Retina (tissue), 1 donor: ENCODE data around the gene LDLRAD3.

Experiments
- DNase-seq: peaks from one replicate; pipeline ENCODE4 v3.0.0-alpha.2; 2016

LDLRAD3 gene

DNA sequence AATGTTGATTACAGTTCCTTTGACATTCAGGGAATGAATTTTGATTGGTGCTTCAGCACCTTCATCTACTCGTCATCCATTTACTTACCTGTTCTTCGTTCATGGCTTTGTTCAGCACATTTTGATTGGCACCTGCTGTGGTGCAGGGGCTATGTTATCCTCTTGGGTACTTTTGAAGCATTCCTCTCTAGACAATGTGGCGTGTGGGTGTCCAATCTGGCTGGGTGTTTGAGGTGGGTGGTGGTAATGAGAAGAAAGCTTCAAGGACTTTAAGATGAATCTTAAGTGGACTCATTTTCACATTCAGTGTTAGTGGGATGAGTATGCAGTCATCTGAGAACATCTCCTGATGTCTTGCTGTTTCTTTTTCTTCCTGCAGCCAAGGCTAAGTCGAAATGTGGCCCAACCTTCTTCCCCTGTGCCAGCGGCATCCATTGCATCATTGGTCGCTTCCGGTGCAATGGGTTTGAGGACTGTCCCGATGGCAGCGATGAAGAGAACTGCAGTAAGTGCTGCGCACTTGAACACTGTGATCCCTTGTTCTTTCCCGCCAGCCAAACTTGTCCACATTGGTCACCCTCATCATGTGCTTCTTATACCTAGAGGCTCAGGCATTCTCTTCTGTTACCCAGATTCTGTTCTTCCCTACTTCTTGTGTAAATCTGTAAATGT lies 137.5 kb downstream of the LDLRAD3 start:
- DNase-seq = no peak

DNA sequence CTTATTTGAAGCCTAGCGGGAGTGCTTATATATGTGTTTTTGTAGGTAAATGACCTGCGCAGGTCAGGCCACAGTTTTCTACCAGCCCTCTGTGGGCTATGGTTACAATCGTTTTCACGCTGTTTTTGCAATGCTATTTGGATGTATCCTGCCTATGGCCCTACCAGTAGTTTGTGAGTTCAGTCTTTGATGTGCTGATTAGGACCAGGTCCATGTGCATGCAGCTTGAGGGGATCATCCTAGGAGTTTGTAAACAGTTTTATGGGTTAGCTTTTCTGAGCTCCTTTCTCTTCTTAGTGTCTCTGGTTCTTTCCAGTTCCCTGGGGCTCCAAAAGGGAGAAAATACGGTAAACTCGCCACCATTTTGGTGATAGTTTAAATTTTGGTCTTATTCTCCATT lies 142.5 kb downstream of the LDLRAD3 start:
- DNase-seq = no peak

DNA sequence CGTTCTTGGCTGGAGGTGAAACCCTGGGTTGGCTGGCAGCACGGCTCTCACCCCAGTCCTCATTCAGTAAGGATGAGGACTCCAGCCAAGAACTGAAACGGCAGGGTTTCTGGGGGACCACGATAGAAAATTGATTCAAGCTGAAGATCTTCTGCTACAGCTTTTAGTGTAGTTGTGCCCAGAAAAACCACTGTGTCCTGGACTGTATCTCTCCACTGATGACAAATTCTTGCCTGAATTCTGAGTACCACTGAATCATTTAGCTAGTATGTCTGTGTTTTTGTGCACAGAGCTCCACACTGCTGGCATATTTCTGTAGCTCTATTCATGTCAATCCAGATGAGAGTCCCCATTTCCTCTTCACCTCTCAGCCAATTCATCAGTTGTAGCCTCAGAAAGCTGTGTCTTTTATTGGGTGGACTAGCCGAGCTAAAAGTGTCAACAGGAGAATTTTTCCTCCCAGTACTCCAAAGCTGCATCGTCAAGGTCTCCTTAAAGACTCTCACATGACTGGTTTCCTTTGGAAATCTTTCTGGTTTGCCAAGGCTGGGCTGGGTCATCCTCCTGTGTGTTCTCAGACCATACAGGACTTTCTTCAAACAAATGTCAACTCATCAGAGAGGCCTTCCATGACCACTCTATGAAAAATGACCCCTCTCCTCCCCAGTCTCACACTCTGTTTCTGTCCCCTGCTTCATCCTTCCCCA lies 144.6 kb downstream of the LDLRAD3 start:
- DNase-seq = no peak

DNA sequence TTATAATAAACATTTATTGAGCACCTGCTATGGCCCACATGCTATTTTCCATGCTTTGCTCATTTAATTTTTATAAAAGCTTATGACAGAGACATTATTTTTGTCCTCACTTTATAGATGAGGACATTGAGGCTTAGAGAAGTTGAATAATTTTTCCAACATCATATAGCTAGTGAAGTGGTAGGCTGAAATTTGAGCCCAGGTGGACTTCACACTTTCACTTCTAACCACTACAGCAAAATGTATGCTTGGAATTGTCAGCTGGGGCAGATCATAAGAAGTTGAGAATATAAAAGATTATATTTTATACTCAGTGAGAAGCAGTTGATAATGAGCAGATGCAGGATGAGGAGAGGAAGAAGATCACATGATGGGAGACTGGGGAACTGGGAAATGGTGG lies 146.1 kb downstream of the LDLRAD3 start:
- no peak for DNase-seq

DNA sequence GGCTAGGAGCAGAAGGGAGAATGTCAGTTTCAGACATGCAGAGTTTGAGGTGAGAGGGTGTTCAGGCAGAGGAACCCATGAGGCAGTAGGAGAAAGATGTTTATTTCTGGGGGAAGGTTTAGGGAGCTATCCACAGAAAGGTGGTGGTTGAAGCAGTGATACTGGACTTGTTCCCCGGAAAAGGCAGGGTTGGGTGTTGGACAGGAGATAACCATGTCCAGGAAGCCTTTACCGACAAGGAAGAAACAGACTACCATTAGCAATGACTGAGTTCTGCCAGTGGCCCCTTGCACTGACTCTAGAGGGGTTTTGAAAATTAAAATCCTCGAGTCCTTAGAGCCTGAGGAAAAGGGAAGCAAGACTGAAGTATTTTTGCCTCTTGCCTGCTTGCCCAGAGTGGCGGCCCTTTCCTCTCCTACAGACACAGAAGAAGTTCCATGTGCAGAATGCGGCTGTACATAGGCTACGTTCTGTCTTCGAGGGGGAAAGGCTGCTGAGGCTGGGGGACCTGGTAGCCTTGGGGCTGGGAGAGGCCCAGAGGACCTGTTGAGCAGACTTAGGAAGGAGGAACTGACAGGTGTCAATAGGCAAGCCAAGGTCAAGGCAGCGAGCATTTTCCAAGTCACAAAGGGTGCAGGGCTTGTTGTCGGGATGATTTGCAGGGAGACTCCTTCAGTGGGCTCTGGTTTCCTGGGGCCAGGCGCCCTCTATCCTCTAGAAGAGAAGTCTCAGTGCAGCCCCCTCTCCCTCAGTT lies 146.7 kb downstream of the LDLRAD3 start:
- DNase-seq = no peak

DNA sequence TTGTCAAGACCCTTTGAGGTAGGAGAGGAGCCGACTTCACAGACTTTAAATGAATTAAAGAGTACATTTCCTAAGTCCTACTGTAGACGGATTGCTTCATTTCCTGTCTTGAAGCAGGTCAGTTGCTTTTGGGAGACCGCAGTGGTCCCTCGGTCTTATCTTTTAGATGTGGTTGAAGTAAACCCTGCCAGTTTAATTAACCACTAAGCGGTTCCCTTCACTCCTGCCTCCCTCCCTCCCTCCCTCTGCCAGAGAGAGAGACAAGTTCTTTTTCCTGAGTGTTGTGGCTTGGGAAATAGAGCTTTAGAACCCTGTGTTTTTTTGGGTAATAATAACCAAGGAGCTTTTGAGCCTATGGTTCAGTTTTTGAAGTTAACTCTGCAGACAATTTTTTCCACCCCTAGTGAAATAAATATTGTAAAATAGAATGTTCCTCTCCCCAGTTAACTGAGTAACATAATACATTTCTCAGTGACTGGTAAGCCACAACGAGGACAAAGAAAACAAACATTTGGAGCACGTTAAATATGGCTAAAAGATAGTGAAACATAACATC lies 147.5 kb downstream of the LDLRAD3 start:
- DNase-seq = no peak

DNA sequence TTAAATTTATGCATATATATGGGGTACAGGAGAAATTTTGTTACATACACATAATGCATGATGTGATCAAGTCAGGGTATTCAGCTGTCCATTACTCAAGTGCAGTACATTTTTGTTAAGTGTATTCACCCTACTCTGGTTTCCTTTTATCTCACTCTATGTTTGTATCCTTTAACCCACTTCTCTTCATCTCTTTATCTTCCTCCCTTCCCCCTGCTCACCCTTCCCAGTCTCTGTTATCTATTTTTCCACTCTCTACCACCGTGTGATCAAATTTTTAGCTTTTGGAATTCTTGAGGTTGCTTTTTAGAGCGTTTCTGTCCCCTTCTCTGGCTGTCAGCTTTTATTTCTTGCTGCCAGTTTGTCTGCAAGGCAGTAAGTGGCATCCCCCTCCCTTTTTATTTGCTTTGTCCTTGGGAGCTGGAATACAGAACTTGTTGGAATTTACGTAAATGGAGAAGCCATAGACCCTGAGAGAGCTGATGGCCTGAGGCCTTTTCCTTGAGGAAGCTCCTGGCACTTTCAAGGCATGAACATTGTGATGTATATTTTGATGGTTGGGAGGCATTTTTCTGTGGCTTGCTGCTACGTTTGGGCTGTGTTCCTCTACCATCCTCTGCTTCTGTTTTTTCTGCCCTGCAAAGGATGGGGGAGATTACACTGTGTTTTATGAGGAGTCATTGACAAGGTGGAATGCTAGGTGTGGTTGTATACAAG lies 148.6 kb downstream of the LDLRAD3 start:
- no peak for DNase-seq

DNA sequence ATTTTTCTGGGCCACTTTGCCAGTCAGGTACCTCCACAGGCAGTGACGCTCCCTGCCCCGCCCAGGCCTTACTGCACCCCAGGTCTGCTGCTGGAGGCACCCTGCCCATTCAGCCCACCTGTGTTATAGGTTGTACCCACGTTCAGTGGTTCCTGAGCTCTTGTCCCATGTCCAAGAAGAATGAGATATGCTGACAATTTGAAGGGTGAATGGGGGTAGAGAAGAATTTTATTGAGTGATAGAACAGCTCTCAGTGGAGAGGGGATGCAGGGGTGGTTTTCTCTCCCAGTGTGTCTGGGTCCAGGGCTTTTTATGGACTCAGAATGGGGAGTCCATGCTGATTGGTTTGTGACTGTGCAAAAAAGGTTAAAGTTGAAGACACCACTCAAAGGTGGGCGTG lies 149.7 kb downstream of the LDLRAD3 start:
- DNase-seq = no peak

DNA sequence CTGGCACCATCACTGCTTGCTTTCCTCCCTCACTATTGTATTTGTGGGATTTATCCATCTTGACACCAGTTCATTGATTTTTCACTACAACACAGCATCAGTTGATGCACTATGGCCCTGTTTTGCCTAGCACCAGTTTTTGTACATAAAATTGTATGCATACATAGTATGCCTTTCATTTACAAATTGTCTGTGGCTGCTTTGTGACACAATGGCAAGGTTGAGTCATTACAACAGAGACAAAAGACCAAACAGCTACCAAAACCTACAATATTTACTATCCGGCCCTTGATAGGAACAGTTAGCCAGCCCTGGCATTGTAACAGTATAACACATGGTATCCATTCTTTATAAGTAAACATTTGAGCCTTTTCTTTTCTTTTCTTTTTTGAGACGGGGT lies 150.3 kb downstream of the LDLRAD3 start:
- DNase-seq = no peak

DNA sequence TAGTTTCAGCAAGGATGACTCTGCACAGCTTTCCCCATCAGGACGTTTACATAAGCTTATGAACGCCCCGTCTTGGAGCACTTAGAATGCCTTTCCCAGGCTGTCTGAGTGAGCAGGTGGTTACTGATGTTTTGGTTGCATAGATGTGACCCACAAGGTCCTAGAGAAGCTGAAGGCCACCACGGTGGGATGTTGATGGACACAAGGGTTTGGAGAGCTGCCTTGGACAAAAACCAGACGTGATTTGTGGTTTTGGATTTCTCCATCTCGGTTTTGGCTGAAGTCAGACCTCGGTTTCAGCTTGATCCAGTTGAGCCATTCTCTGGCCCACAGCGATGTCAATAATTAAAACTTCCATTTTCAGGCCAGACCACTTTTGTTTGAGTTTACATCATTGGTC lies 151.9 kb downstream of the LDLRAD3 start:
- DNase-seq = no peak

DNA sequence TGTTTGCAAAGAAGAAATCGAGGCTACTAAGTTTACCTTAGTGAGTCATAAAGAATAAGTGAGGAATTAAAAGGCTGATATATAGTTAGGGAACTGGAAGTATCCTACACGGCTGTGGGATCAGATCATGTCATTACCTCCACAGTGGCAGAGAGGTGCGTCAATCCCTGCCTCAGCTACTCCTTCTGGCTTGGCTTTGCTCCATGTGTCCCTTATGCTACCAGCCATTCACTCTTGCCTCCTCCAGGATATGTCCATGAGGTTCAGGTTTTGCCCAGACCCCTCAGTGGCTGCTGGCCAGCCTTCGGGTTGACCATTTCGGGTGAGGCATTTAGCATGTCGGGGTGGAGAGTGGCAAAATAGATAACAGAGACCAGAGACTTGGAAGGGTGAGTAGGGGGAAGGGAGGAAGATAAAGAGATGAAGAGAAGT lies 153.4 kb downstream of the LDLRAD3 start:
- DNase-seq = no peak

DNA sequence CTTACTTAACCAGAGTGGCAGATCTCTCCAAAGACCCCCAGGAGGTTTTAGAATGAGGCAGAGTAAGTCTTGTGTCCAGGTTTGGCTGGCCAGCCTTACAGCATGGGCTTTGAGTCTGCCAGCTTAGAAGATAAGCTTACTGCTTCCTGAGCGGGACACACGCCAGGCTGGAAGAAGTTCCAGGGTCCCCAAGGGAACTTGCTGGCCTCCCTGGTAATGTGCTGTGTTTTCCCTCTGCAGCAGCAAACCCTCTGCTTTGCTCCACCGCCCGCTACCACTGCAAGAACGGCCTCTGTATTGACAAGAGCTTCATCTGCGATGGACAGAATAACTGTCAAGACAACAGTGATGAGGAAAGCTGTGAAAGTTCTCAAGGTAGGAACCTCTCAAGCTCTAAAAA lies 154.2 kb downstream of the LDLRAD3 start:
- no peak for DNase-seq

DNA sequence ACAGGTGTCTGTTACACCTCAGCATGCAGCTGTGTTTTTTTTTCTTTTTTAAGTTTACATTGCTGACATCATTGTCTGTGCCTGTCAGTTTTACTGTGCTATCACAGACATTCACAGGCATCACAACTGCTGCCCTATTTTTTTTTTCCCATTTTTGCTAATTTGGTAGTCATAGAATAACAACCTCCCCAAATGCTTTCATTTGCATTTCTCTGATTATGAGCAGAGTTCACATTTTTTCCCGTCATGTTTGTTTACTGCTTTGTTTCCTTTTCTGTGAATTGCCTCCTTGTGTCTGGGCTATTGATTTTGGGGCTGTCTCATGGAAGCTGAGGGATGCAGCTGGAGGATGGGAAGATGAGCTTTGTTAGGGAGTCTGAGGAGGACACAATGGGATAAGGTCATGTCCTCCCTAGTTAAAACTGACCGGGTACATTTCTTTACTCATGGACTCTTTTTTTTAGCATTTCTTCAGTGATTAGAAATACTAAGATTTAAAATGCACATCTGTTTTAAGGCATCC lies 155.1 kb downstream of the LDLRAD3 start:
- DNase-seq = no peak

DNA sequence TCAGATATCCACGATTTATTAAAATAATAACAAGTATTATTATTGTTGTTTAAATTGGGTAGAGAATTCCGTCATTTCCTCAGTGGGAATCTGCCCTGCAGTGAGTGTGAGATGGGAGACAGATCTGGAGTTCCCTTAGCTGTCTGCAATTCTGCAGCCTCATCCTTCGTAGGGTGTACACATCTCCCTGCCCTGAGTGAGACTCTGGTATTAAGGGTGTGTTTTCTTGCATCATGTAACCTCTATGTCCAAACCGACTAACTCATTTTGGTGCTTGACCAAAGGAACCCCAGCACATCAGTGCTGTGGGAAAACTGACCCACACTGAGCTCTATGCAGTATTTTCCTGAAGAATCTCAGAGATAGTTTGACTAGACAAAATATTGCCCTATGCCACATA lies 157.6 kb downstream of the LDLRAD3 start:
- DNase-seq = no peak

DNA sequence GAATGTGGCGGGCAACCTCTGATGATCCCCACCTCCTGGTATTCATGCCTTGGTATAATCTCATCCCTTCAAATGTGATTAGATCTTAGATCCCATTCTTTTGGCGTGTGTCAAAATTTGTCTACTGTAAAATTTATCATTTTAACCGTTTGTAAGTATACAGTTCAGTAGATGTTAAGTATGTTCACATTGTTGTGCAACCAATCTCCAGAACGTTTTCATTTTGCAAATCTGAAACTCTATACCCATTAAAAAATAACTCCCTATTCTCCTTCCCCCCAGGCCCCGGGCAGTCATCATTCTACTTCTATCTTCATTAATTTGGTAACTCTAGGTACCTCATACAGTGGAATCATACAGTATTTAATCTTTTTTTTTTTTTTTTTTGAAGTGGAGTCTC lies 159.0 kb downstream of the LDLRAD3 start:
- no peak for DNase-seq

DNA sequence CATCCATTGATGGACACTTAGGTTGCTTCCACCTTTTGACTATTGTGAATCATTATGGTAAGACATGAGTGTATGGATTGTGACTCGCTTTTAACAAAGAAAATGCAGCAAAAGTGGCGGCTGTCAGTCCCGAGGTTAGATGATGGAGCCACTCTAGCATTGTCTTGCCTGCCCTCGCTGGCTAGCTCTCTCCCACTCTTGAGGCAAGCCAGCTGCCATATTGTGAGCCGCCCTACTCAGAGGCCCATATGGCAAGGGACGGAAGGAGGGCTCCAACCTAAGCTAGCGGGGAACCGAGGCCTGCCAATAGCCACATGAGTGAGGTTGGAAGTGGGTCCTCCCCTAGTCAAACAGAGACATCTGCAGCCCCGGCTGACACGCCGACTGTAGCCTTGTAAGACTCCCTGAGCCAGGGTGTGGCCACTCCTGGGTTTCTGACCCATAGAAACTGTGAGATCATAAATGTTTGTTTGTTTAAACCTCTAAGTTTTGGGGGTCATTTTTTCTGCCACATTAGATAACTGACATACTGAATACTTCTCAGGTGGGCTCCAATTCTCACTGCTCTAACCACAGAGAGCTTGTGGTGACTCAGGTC lies 160.2 kb downstream of the LDLRAD3 start:
- no peak for DNase-seq

DNA sequence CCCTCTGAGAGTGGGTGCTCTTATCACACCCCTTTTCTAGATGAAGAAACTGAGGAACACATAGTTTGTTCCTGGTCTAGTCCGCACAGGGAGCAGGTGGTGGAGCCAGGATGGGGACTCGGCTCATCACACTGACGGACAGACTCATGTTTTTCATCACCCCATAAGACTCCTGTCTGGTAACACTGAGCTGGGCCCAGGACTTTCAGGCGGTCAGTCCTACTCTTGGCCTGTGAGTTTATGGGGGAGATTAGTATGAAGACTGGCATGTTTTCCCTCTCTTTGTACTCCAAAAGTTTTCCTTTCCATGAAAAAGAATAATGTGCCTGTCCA lies 160.8 kb downstream of the LDLRAD3 start:
- DNase-seq = no peak

DNA sequence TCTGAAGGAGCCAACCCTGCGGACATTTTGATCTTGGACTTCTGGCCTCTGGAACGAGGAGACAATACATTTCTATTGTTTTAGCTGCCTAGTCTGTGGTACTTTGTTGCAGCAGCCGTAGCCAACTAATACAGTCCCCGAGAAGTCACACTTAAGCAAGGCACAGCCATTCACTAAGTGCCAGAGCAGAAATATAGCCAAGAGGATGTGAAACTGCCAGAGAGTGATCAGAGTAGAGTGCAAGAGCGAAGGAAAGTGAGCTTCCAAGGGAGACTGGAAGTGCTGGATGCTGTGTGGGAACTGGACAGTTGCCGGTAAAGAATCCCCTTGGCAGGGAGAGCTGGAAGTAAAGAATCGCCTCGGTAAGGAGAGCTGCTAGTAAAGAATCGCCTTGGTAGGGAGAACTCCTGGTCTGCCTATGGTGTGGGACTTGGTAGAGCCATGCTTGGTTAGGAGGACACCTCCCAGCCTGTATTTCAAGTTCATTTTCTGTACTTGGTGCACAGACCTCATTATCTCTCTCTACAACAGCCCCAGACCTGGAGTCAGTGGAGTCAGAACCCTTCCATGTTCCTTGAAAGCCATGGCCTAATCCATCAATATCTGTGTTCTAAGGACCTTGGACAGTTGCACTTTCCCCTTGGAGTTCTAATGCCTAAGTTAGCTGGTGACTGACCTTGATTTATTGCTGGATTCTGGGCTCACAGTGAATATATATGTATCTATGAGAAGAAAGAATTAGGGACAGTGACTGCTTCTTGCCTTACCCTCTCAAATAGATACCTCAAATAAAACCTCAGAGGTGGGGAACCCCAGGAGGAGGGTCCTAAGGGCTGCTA lies 162.1 kb downstream of the LDLRAD3 start:
- DNase-seq = no peak

DNA sequence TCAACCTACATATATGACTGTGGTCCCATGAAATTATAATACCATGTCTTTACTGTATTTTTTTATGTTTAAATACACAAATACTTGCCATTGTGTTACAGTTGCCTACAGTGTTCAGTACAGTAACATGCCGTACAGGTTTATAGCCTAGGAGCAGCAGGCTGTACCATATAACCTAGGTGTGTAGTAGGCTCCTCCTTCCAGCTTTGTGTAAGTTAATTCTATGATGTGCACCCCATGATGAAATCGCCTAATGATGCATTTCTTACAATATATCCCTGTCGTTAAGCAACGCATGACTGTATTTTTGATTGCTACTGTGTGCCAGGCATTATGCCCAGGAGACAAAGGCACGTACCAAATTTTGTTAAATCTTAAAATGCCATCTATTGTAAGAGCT lies 163.7 kb downstream of the LDLRAD3 start:
- DNase-seq = no peak

DNA sequence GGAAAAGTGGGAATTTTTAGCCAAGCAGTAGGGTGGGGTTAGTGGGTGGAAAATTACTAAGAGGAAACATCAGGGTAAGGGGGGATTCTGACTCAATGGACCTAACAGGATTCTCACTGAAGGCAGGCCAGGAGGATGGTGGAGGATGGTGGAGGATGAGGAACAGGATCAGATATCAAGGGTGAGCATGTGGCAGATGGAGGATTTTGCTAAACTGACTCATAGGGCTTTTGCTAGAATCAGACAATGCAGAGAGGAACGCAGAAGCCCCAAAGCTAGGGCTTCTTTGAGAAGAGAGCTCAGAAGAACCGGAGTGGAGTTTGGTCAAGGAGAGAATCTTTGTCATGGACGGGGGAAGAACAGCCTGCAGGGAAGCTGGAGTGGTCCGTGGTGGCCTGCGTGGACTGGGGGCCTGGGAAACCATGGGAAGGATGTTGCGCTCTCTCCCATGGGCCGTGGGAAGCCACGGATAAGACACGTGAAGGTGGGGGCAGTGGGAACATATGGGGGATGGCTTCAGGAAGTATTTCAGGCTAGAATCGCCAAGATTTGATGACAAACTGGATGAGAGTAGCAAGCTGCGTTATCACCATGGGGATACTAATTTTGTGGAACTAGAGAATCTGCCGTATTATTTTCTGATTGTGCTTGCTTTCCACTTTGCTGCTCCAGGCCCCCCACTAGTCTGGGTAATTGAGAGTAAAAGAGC lies 165.2 kb downstream of the LDLRAD3 start:
- no peak for DNase-seq

DNA sequence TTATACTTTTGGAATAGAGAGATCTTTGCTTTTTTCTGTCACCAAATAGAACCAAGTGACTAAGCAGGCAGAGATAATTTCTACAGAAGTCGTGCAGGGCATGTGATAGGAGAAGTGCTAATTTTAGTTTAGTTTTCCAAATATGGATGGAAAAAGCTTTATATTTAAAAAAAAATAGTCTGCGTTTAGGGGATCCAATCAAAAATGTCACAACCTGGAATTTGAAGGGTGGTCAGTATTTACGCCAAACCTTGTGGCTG lies 165.7 kb downstream of the LDLRAD3 start:
- DNase-seq = no peak
